ENCODE data around the gene NNT.
"Not testable (repeated sequence)": the region's sequence is repeated elsewhere in the genome, so short reads cannot be mapped to it uniquely, and the experiment has no call there.

NNT gene

GRCh38 chr5:43634621-43635020 is 31.6 kb downstream of the NNT start:
- no peak for DNase-seq

- DNase-seq, result no peak
Observed at GRCh38 chr5:43635374-43635773, 32.4 kb downstream of the NNT start.

GRCh38 chr5:43636076-43636475 is 33.1 kb downstream of the NNT start:
- no peak for DNase-seq

- no peak for DNase-seq
Observed at GRCh38 chr5:43637416-43637815, 34.4 kb downstream of the NNT start.

- no peak for DNase-seq
Observed at GRCh38 chr5:43638107-43638506, 35.1 kb downstream of the NNT start.

GRCh38 chr5:43638546-43638945 is 35.6 kb downstream of the NNT start:
- DNase-seq, result no peak

GRCh38 chr5:43639566-43639965 is 36.6 kb downstream of the NNT start:
- DNase-seq, result no peak

GRCh38 chr5:43642428-43642827 is 39.4 kb downstream of the NNT start:
- DNase-seq, result no peak

- no peak for DNase-seq
Observed at GRCh38 chr5:43643327-43643726, 40.3 kb downstream of the NNT start.

GRCh38 chr5:43643750-43644149 is 40.8 kb downstream of the NNT start:
- no peak for DNase-seq

- DNase-seq, result no peak
Observed at GRCh38 chr5:43646992-43647391, 44.0 kb downstream of the NNT start.

- DNase-seq, result no peak
Observed at GRCh38 chr5:43647789-43648188, 44.8 kb downstream of the NNT start.

- DNase-seq, result no peak
Observed at GRCh38 chr5:43648499-43649124, 45.6 kb downstream of the NNT start.

GRCh38 chr5:43649256-43649655 is 46.3 kb downstream of the NNT start:
- no peak for DNase-seq

GRCh38 chr5:43652537-43653302 is 49.7 kb downstream of the NNT start:
- DNase-seq, result no peak

GRCh38 chr5:43658509-43658908 is 55.5 kb downstream of the NNT start:
- no peak for DNase-seq

- no peak for DNase-seq
Observed at GRCh38 chr5:43659075-43659474, 56.1 kb downstream of the NNT start.

GRCh38 chr5:43661102-43661501 is 58.1 kb downstream of the NNT start:
- peak; percentile 8 for DNase-seq

- DNase-seq, result no peak
Observed at GRCh38 chr5:43663916-43664315, 60.9 kb downstream of the NNT start.

GRCh38 chr5:43664501-43665040 is 61.6 kb downstream of the NNT start:
- DNase-seq, result no peak

- DNase-seq, result not testable (repeated sequence)
Observed at GRCh38 chr5:43665749-43666148, 62.8 kb downstream of the NNT start.

- not testable (repeated sequence) for DNase-seq
Observed at GRCh38 chr5:43666728-43667127, 63.7 kb downstream of the NNT start.

GRCh38 chr5:43667379-43667778 is 64.4 kb downstream of the NNT start:
- DNase-seq, result not testable (repeated sequence)

- no peak for DNase-seq
Observed at GRCh38 chr5:43674536-43674935, 71.6 kb downstream of the NNT start.
